T-helper 17 cell (primary cell): ENCODE measurements around the gene C2orf42. TPM values are rescaled to one million over a fixed set of nuclear protein-coding genes. Genes with fewer than 3 reads are reported as not detected.
"Not testable (repeated sequence)": the region's sequence is repeated elsewhere in the genome, so short reads cannot be mapped to it uniquely, and the experiment has no call there.

Experiments
- ATAC-seq: fragments of 150-1000 bp; cut with Tn5 transposase; 2 replicates; pipeline ENCODE4 v1.10.0; 2021; ENCODE audit warnings: mild to moderate bottlenecking, moderate library complexity
- DNase-seq, 3 donors: peaks; one replicate each; pipeline versions ENCODE4 v3.0.0 to v3.0.0-alpha.2; 2020 to 2021
- H3K9me3 ChIP-seq: one replicate; pipeline ENCODE4 v1.7.0; 2013; ENCODE audit warnings: low read length, mild to moderate bottlenecking; ENCODE audit not compliant: control insufficient read depth, poor library complexity, severe bottlenecking
- H3K27ac Mint-ChIP-seq: one replicate; pipeline ENCODE4 v1.8.0; 2022; ENCODE audit warnings: mild to moderate bottlenecking, moderate library complexity, mixed read lengths
- H3K27me3 Mint-ChIP-seq: one replicate; pipeline ENCODE4 v1.8.0; 2022; ENCODE audit warnings: mixed read lengths
- H3K36me3 Mint-ChIP-seq: one replicate; pipeline ENCODE4 v1.8.0; 2022; ENCODE audit warnings: low read depth, mixed read lengths
- H3K4me1 Mint-ChIP-seq: one replicate; pipeline ENCODE4 v1.8.0; 2022; ENCODE audit warnings: mild to moderate bottlenecking, mixed read lengths
- H3K4me3 Mint-ChIP-seq: one replicate; pipeline ENCODE4 v1.8.0; 2022; ENCODE audit warnings: mild to moderate bottlenecking, moderate library complexity, mixed read lengths
- total RNA-seq, 4 donors: library from RNA in 2 of 4; stranded (reverse) in 2 of 4; gene quantifications; one replicate each; pipeline ENCODE4 v1.2.3 and lab custom pipeline; 2022 to 2026

Gene C2orf42
- total RNA-seq, 2 donors from 2014 or later = 13.7 to 18.1 TPM

DNA sequence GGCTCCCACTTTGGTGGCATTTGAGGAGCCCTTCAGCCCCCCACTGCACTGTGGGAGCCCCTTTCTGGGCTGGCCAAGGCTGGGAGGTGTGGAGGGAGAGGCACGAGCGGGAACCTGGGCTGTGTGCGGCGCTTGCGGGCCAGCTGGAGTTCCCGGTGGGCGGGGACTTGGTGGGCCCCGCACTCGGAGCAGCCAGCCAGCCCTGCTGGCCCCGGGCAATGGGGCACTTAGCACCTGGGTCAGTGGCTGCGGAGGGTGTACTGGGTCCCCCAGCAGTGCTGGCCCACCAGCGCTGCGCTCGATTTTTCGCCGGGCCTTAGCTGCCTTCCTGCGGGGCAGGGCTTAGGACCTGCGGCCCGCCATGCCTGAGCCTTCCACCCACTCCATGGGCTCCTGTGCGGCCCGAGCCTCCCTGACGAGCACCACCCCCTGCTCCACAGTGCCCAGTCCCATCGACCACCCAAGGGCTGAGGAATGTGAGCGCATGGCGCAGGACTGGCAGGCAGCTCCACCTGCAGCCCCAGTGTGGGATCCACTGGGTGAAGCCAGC, 42.5 kb downstream of the C2orf42 start:
- peaks cover 18% of the 10 kb centered on the region for H3K4me1 Mint-ChIP-seq
- not testable (repeated sequence) for H3K4me3 Mint-ChIP-seq, H3K9me3 ChIP-seq, H3K36me3 Mint-ChIP-seq, DNase-seq, ATAC-seq, H3K27ac Mint-ChIP-seq, H3K27me3 Mint-ChIP-seq

GRCh38 chr2:70145851-70146739, 44.7 kb downstream of the C2orf42 start:
- Mint-ChIP-seq H3K4me3 (no peak overlapping the region), H3K36me3 (no peaks in the 10 kb centered on the region), H3K4me1 (peaks cover 30% of the 10 kb centered on the region), H3K27ac (peak overlapping the region; percentile 99), H3K27me3 (no peaks in the 10 kb centered on the region)
- DNase-seq = no peak
- no peak for ATAC-seq
- H3K9me3 ChIP-seq = no peaks in the 10 kb centered on the region

DNA sequence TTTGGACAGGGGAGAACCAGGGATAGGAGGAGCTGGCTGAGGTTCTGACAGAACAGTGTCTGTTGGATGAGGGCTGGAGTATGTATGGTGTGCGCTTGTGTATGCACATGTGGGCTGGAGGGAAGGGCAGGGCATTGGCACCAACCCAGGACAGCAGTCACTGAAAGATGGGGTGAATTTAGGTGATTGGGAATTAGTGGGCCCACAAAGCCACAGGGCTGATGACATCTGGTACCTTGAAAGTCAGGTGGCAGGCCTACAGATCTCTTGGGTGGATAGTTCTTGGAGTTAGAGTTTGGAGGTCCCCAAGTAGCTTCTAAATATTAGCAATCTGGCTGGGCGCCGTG, 45.7 kb downstream of the C2orf42 start:
- DNase-seq = no peak
- peak overlapping the region; percentile 99 for H3K27ac Mint-ChIP-seq
- H3K27me3 Mint-ChIP-seq = no peaks in the 10 kb centered on the region
- no peaks in the 10 kb centered on the region for H3K9me3 ChIP-seq
- H3K4me1 Mint-ChIP-seq = peaks cover 40% of the 10 kb centered on the region
- H3K4me3 Mint-ChIP-seq = no peak overlapping the region
- H3K36me3 Mint-ChIP-seq = no peaks in the 10 kb centered on the region
- no peak for ATAC-seq

GRCh38 chr2:70144443-70145143, 46.2 kb downstream of the C2orf42 start:
- peaks cover 42% of the 10 kb centered on the region for H3K4me1 Mint-ChIP-seq
- H3K9me3 ChIP-seq = no peaks in the 10 kb centered on the region
- no peaks in the 10 kb centered on the region for H3K36me3 Mint-ChIP-seq
- H3K27me3 Mint-ChIP-seq = no peaks in the 10 kb centered on the region
- DNase-seq (no peak), ATAC-seq (no peak)
- H3K27ac Mint-ChIP-seq = peak overlapping the region; percentile 99
- no peak overlapping the region for H3K4me3 Mint-ChIP-seq

GRCh38 chr2:70143314-70144150, 47.3 kb downstream of the C2orf42 start:
- Mint-ChIP-seq H3K27ac (peak overlapping the region; percentile 99), H3K27me3 (no peaks in the 10 kb centered on the region), H3K4me1 (peaks cover 46% of the 10 kb centered on the region), H3K36me3 (no peaks in the 10 kb centered on the region), H3K4me3 (peak overlapping the region; percentile 91)
- H3K9me3 ChIP-seq = no peaks in the 10 kb centered on the region
- DNase-seq (peak in 1 of 3 donors; percentile 28), ATAC-seq (peak; percentile 22)

- H3K27ac Mint-ChIP-seq = peak overlapping the region; percentile 99
- peak; percentile 99 to 100 (median 100) for DNase-seq
- no peaks in the 10 kb centered on the region for H3K36me3 Mint-ChIP-seq
- peaks cover 49% of the 10 kb centered on the region for H3K4me1 Mint-ChIP-seq
- H3K4me3 Mint-ChIP-seq = peak overlapping the region; percentile 91
- no peaks in the 10 kb centered on the region for H3K27me3 Mint-ChIP-seq
- H3K9me3 ChIP-seq = no peaks in the 10 kb centered on the region
- peak; percentile 78 for ATAC-seq
Observed at GRCh38 chr2:70142590-70143313, 48.1 kb downstream of the C2orf42 start.

- H3K4me3 Mint-ChIP-seq = peak overlapping the region; percentile 91
- peak overlapping the region; percentile 99 for H3K27ac Mint-ChIP-seq
- DNase-seq (peak in 2 of 3 donors; percentile 44 to 64), ATAC-seq (peak; percentile 32)
- no peaks in the 10 kb centered on the region for H3K36me3 Mint-ChIP-seq
- H3K4me1 Mint-ChIP-seq = peaks cover 53% of the 10 kb centered on the region
- no peaks in the 10 kb centered on the region for H3K9me3 ChIP-seq
- no peaks in the 10 kb centered on the region for H3K27me3 Mint-ChIP-seq
Observed at GRCh38 chr2:70141902-70142589, 48.8 kb downstream of the C2orf42 start.

DNA sequence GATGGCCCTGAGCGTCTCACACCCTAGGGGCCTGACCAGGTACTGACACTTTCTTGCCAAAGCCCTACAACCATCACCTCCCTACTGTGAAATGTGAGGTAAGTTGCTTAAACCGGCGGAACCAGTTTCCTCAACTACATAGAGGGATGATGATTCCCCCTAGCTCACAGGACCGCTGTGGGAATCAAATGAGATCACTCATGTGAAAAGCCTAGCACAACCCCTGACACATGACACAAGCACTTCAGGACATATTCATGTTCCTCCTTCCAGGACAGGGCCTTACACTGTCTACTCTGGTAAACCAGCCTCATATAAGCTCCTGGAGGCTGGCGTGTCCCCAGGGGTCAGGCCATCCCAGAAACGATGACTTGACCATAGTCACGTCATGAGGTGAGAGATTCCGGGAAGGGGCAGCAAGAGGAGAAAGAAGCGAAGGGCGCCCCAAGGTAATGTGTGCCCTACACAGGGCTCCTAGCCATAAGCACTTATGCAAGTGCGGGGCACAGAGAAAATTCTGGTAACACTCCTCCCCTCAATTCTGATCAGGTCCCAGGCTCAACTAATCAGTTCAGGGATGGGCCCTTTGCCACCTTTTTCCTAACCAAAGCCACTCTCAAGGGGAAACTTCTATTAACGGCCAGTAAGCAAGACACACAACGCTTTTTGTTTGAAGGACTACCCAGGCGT, 49.5 kb downstream of the C2orf42 start:
- DNase-seq (peak in 2 of 3 donors; percentile 28 to 47), ATAC-seq (peak; percentile 43)
- no peaks in the 10 kb centered on the region for H3K9me3 ChIP-seq
- H3K36me3 Mint-ChIP-seq = no peaks in the 10 kb centered on the region
- peaks cover 56% of the 10 kb centered on the region for H3K4me1 Mint-ChIP-seq
- no peaks in the 10 kb centered on the region for H3K27me3 Mint-ChIP-seq
- H3K27ac Mint-ChIP-seq = peak overlapping the region; percentile 98
- H3K4me3 Mint-ChIP-seq = peak overlapping the region; percentile 91

GRCh38 chr2:70140791-70141211, 50.0 kb downstream of the C2orf42 start:
- DNase-seq (no peak), ATAC-seq (no peak)
- Mint-ChIP-seq H3K4me3 (peak overlapping the region; percentile 91), H3K27ac (peak overlapping the region; percentile 98), H3K27me3 (no peaks in the 10 kb centered on the region), H3K36me3 (no peaks in the 10 kb centered on the region), H3K4me1 (peaks cover 53% of the 10 kb centered on the region)
- no peaks in the 10 kb centered on the region for H3K9me3 ChIP-seq

GRCh38 chr2:70134323-70134983, 56.4 kb downstream of the C2orf42 start:
- H3K9me3 ChIP-seq, H3K27me3 Mint-ChIP-seq, ATAC-seq, H3K36me3 Mint-ChIP-seq, DNase-seq: not testable (repeated sequence)
- Mint-ChIP-seq H3K4me1 (peaks cover 59% of the 10 kb centered on the region), H3K4me3 (peak overlapping the region; percentile 75), H3K27ac (peak overlapping the region; percentile 100)
